Hepatocyte (in vitro differentiated cells): Measurements from ENCODE around the gene ABCA1. TPM values are rescaled to one million over a fixed set of nuclear protein-coding genes. Genes with fewer than 3 reads are reported as not detected.
"Not testable (repeated sequence)": the region's sequence is repeated elsewhere in the genome, so short reads cannot be mapped to it uniquely, and the experiment has no call there.

Source experiments
- DNase-seq: peaks from one replicate; pipeline ENCODE4 v3.0.0-alpha.2; 2016; ENCODE audit warnings: low spot score
- H2AFZ ChIP-seq: fragments of 200-600 bp; sonication (generic); 2 replicates; pipeline ENCODE4 v1.6.0; 2016; ENCODE audit warnings: antibody characterized with exemption, mild to moderate bottlenecking
- H3K27ac ChIP-seq: fragments of 200-600 bp; sonication (generic); 2 replicates; pipeline ENCODE4 v1.5.1; 2016; ENCODE audit warnings: mild to moderate bottlenecking
- H3K27me3 ChIP-seq: fragments of 200-600 bp; sonication (generic); 2 replicates; pipeline ENCODE4 v1.6.1; 2016
- H3K36me3 ChIP-seq: fragments of 200-600 bp; sonication (generic); replicated peaks from 2 replicates; pipeline ENCODE4 v1.5.1; 2016; ENCODE audit warnings: low read depth; ENCODE audit not compliant: insufficient read depth
- H3K4me1 ChIP-seq: fragments of 200-600 bp; sonication (generic); 2 replicates; pipeline ENCODE4 v1.5.1; 2016; ENCODE audit warnings: mild to moderate bottlenecking, moderate library complexity; ENCODE audit not compliant: insufficient read depth
- H3K4me2 ChIP-seq: fragments of 200-600 bp; sonication (generic); 2 replicates; pipeline ENCODE4 v1.6.0; 2016
- H3K4me3 ChIP-seq: fragments of 200-600 bp; sonication (generic); 2 replicates; pipeline ENCODE4 v1.5.1; 2016; ENCODE audit warnings: mild to moderate bottlenecking
- H3K79me2 ChIP-seq: fragments of 200-600 bp; sonication (generic); 2 replicates; pipeline ENCODE4 v1.6.0; 2017; ENCODE audit warnings: mild to moderate bottlenecking
- H3K9me2 ChIP-seq: fragments of 200-600 bp; sonication (generic); replicated peaks from 2 replicates; pipeline ENCODE4 v1.6.0; 2017; ENCODE audit warnings: mild to moderate bottlenecking; ENCODE audit not compliant: insufficient read depth
- H3K9me3 ChIP-seq: fragments of 200-600 bp; sonication (generic); 2 replicates; pipeline ENCODE4 v1.5.1; 2016; ENCODE audit warnings: low read depth, mild to moderate bottlenecking
- H4K20me1 ChIP-seq: fragments of 200-600 bp; sonication (generic); 2 replicates; pipeline ENCODE4 v1.6.0; 2016; ENCODE audit warnings: mild to moderate bottlenecking; ENCODE audit not compliant: insufficient read depth, poor library complexity, severe bottlenecking
- EZH2 ChIP-seq: fragments of 200-600 bp; sonication (generic); IDR thresholded peaks from 2 replicates; pipeline ENCODE4 v1.6.1; 2016; ENCODE audit warnings: antibody characterized with exemption, mild to moderate bottlenecking, borderline replicate concordance
- EZH2phosphoT487 ChIP-seq: fragments of 200-600 bp; sonication (generic); IDR thresholded peaks from one replicate; pipeline ENCODE4 v1.6.1; 2018; ENCODE audit warnings: antibody characterized with exemption, mild to moderate bottlenecking, low read depth, moderate library complexity; ENCODE audit not compliant: unreplicated experiment, severe bottlenecking
- WGBS: methylation state at CpG from one replicate; pipeline ENCODE4 v1.1.6; 2016; ENCODE audit warnings: low lambda C conversion rate; ENCODE audit errors: missing lambda C conversion rate; 5-methylcytosine and 5-hydroxymethylcytosine counted together
- polyA plus RNA-seq: library from polyadenylated mRNA; unstranded; fragments of >200 nt; fragmentation: Nextera tagmentation; extraction: Ambion mirVana; gene quantifications from 2 replicates; pipeline ENCODE4 v1.2.1, GENCODE V29; 2016
- total RNA-seq: library from RNA; depleted of rRNA; stranded (reverse); fragments of >200 nt; gene quantifications from 2 replicates; pipeline ENCODE4 v1.2.3, GENCODE V29; 2014
- TF ChIP-seq, protein P1 (sequence below): fragments of 200-600 bp; sonication (generic); IDR thresholded peaks from 2 replicates; pipeline ENCODE4 v1.5.1; 2016; ENCODE audit warnings: antibody characterized with exemption, mild to moderate bottlenecking; ENCODE audit not compliant: poor library complexity

ABCA1 gene
- total and polyA plus RNA-seq, 2 experiments from 2014 or later: 14.5 to 87.4 TPM

GRCh38 chr9:104856413-104856941 lies 71.5 kb downstream of the ABCA1 start:
- 40% methylated on average over 5 of the region's 5 CpGs for WGBS
- H3K4me1 ChIP-seq: peaks cover 26% of the 10 kb centered on the region
- peaks cover 48% of the 10 kb centered on the region for H3K79me2 ChIP-seq
- peak; percentile 37 for DNase-seq
- TF ChIP-seq EZH2 (no peak), EZH2phosphoT487 (no peak)
- TF ChIP-seq, protein P1, sequence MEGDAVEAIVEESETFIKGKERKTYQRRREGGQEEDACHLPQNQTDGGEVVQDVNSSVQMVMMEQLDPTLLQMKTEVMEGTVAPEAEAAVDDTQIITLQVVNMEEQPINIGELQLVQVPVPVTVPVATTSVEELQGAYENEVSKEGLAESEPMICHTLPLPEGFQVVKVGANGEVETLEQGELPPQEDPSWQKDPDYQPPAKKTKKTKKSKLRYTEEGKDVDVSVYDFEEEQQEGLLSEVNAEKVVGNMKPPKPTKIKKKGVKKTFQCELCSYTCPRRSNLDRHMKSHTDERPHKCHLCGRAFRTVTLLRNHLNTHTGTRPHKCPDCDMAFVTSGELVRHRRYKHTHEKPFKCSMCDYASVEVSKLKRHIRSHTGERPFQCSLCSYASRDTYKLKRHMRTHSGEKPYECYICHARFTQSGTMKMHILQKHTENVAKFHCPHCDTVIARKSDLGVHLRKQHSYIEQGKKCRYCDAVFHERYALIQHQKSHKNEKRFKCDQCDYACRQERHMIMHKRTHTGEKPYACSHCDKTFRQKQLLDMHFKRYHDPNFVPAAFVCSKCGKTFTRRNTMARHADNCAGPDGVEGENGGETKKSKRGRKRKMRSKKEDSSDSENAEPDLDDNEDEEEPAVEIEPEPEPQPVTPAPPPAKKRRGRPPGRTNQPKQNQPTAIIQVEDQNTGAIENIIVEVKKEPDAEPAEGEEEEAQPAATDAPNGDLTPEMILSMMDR: no peak
- H3K4me3 ChIP-seq: no peak overlapping the region
- peak overlapping the region; percentile 38 for H3K4me2 ChIP-seq
- H3K36me3 ChIP-seq: no peaks in the 10 kb centered on the region
- peak overlapping the region; percentile 59 for H3K27ac ChIP-seq
- H3K9me2 ChIP-seq: no peaks in the 10 kb centered on the region
- no peaks in the 10 kb centered on the region for H3K9me3 ChIP-seq
- H3K27me3 ChIP-seq: no peaks in the 10 kb centered on the region
- peaks cover 9% of the 10 kb centered on the region for H4K20me1 ChIP-seq
- H2AFZ ChIP-seq: no peak overlapping the region

DNA sequence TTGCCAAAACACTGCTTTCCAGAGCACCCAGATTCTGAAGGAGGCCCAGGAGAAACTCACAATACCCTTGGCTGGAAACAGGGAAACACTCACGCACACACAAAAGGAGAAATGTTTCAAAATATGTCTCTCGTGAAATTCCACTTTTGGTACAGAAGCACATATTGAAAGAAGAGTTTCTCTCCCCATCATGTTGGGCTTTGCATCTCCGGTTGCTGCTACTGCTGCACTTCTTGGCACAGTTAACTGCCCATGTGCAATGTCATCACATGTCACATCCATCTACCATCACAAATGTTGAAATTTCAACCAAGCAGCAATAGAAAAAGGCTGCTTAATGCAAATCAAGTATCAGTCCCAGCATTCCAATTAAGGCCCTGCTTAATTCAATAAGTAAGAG lies 72.1 kb downstream of the ABCA1 start:
- WGBS: 88% methylated on average over 3 of the region's 3 CpGs
- no peak for DNase-seq
- H3K4me3 ChIP-seq: no peak overlapping the region
- H4K20me1 ChIP-seq: peaks cover 8% of the 10 kb centered on the region
- H3K36me3 ChIP-seq: no peaks in the 10 kb centered on the region
- H2AFZ ChIP-seq: no peak overlapping the region
- H3K4me2 ChIP-seq: peak overlapping the region; percentile 38
- no peaks in the 10 kb centered on the region for H3K9me2 ChIP-seq
- H3K4me1 ChIP-seq: peaks cover 23% of the 10 kb centered on the region
- TF ChIP-seq EZH2phosphoT487 (no peak), EZH2 (no peak)
- TF ChIP-seq, protein P1: no peak
- peak overlapping the region; percentile 59 for H3K27ac ChIP-seq
- no peaks in the 10 kb centered on the region for H3K27me3 ChIP-seq
- H3K79me2 ChIP-seq: peaks cover 45% of the 10 kb centered on the region
- H3K9me3 ChIP-seq: no peaks in the 10 kb centered on the region

GRCh38 chr9:104855258-104855657 lies 72.7 kb downstream of the ABCA1 start:
- Histone ChIP-seq H3K79me2 (peaks cover 47% of the 10 kb centered on the region), H3K27ac (peak overlapping the region; percentile 59), H3K4me1 (peaks cover 18% of the 10 kb centered on the region)
- H3K9me3 ChIP-seq, H2AFZ ChIP-seq, H3K4me2 ChIP-seq, H3K9me2 ChIP-seq, H4K20me1 ChIP-seq, H3K4me3 ChIP-seq, H3K36me3 ChIP-seq, DNase-seq, H3K27me3 ChIP-seq: not testable (repeated sequence)
- WGBS: 90% methylated on average over 7 of the region's 7 CpGs

GRCh38 chr9:104854613-104855012 lies 73.3 kb downstream of the ABCA1 start:
- H3K4me2 ChIP-seq: no peak overlapping the region
- TF ChIP-seq, protein P1: no peak
- TF ChIP-seq EZH2phosphoT487 (no peak), EZH2 (no peak)
- no peak overlapping the region for H3K4me3 ChIP-seq
- H2AFZ ChIP-seq: no peak overlapping the region
- no peaks in the 10 kb centered on the region for H3K9me3 ChIP-seq
- peak overlapping the region; percentile 59 for H3K27ac ChIP-seq
- WGBS: 85% methylated on average over 1 of the region's 1 CpG
- peaks cover 3% of the 10 kb centered on the region for H4K20me1 ChIP-seq
- no peaks in the 10 kb centered on the region for H3K36me3 ChIP-seq
- no peak for DNase-seq
- peaks cover 14% of the 10 kb centered on the region for H3K4me1 ChIP-seq
- no peaks in the 10 kb centered on the region for H3K9me2 ChIP-seq
- H3K79me2 ChIP-seq: peaks cover 53% of the 10 kb centered on the region
- H3K27me3 ChIP-seq: no peaks in the 10 kb centered on the region
